ENCODE measurements around the gene IMPDH1.
"Not testable (repeated sequence)": the region's sequence is repeated elsewhere in the genome, so short reads cannot be mapped to it uniquely, and the experiment has no call there.

IMPDH1 gene

DNA sequence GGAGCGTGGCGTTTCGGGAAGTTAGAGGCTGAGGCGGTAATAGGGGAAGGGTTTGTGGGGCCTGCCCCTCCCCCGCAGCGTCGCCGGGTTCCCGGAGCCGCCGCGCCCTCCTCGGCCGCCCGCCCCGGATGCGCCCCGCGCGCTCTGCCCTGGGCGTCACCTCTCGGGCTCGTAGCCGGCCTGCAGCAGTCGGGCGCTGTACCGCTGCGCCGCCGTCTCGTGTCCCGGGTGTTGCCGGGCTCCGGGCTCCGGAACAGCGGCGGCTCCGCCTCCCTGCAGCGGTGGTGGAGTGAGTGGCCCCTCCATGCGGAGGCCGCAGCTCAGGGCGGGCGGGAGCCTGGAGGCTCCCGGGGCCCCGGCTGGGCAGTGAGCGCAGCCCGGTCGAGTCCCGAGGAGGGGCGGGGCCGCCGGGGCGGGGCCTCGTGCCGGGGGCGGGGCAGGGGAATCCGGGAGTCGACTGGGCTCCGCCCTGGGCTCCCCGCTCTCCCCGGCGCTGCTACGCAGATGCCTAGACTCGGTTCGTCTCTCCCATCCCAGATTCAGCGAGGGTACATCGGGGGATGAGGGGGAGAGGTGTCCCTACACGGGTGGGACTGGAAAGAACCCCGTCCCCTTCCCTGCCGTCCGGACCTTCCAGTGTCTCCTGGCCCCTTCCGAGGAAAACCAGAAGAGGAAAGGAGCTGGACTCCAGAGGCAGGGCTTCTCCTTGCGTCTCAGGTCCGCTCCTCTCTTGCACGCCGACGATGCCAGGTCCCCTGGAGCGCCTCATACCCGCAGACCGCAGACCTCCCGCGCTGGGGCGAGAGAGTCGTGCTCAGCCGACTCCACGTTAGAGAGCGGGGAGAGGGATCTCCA is at the start of gene IMPDH1:
Gene IMPDH1, minus strand, starts transcription at position 387 of the 855 bp plus-strand sequence. Its CDS starts 81 bp downstream, at position 306.
- peak; percentile 57 for DNase-seq (ENCODE audit: low read depth, low spot score)

- no peak for DNase-seq (ENCODE audit: low read depth, low spot score)
Observed at GRCh38 chr7:128459394-128459878, 49.7 kb upstream of the IMPDH1 start.

DNA sequence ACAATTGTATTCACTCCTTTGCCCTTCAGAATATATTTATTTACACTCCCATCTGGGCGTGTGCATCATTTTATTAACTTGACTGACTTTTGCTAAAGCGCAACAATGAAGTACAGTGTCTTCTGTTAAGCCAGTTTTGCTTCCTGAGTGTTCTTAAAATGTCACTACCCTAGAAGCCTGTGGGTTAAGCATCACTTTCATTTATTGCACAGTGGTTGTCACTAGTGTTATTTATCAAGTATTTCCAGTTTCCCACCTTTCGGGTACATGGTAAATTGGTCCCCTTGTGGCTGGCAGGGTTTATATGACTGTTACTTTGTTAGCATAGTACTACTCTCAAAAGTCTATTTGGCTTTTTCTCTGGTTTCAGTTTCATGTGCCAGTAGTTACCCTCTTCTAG is 49.2 kb upstream of the IMPDH1 start:
- DNase-seq (ENCODE audit: low read depth, low spot score): no peak

GRCh38 chr7:128457385-128457784 is 47.6 kb upstream of the IMPDH1 start:
- not testable (repeated sequence) for DNase-seq (ENCODE audit: low read depth, low spot score)

DNA sequence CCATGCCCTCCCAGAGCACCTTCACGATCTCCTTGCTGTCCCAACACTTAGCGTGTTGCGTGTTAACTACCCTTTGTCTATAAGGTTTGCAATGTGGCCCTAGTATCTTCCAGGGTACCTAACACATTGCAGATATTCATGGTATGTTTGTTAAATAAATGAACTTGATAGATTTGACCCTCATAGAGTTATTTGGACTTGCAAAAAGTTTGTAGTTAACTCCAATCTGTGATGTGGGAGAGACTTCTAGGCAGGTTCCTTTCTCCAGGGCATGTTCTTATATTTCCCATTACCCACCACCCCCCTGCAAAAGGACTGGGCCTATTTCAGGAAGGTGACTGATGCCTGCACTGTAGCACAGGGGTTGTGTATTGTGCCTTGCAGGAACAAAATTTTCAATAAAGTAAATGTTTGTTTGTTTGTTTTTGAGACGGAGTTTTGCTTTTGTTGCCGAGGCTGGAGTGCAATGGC is 46.5 kb upstream of the IMPDH1 start:
- no peak for DNase-seq (ENCODE audit: low read depth, low spot score)

DNA sequence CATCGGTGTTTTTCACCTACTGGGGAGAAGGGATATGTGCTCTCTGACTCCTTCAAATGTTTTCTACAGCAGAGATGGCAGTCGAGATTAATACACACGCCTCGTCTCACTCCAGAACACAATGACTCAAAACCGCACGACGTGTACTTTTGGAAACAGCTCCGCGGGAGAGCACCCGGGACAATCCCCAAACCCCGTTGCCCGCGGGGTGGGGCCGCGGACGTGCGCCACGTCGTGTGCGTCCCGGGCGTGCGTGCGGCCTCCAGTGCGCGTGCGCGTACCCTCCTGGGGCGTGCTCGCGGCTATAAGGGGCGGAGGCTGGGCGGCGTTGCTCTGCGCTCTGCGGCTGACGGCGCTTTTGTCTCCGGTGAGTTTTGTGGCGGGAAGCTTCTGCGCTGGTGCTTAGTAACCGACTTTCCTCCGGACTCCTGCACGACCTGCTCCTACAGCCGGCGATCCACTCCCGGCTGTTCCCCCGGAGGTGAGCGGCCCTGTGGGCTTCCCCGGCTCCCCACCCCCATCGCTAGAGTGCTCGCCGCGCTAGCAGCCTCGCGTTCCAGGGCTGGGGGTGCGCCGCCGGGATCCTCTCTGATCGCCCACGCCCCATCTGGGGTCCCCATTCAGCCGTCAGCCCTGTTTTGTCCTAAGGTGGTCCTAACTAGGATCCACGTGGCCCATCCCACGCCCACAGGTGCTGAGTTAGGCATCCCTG is 45.9 kb upstream of the IMPDH1 start, which contains the start of gene HILPDA:
Gene HILPDA, plus strand, starts transcription at position 336 of the 712 bp plus-strand sequence. CDS start 1,391 bp downstream, outside the sequence.
- peak; percentile 84 for DNase-seq (ENCODE audit: low read depth, low spot score)

- DNase-seq (ENCODE audit: low read depth, low spot score): no peak
Observed at GRCh38 chr7:128454808-128455542, 45.2 kb upstream of the IMPDH1 start.

DNA sequence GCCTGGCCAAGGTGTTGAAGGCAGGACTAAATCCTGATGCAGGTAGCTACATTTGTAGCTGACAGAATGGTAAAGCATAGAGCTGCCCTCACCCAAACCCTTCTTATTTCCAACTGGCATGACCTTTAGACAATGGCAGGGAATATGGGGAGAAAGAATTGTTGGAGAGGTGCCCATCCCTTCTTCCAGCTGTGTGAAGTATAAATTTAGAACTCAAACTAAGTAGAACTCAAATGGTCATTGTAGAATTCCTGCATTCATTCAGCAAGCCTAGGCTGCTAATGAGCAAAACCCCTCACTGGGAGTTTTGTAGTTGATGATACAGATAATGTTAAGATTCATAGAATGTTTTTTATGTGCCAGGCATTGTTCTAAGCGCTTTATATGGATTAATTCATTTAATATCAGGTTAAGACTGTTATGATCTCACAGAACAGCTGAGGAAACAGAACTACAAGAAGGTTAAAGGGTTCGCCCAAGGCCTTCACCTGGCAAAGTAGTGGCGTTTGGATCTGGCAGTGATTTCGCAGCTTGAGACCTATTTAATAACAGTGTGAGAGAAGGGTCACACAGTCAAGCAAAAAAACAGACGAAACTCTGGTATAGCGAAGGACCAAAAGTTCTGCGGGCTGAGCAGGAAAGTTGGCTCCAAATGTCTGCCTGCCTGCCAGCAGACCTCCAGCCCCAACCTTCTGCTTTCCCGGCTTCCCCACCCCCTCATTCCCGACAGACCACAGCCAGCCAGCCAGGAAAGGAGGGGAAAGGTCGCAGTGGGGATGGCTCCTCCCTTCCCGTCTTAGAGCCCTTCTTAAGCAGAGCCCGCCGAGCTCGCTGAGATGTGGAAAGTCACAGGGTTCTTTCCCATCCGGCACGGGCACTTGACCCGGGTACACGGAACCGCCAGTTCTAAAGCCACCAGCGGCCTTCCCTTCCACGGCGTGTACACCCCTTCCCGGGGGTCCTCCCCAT is 44.3 kb upstream of the IMPDH1 start:
- DNase-seq (ENCODE audit: low read depth, low spot score): peak; percentile 82

DNA sequence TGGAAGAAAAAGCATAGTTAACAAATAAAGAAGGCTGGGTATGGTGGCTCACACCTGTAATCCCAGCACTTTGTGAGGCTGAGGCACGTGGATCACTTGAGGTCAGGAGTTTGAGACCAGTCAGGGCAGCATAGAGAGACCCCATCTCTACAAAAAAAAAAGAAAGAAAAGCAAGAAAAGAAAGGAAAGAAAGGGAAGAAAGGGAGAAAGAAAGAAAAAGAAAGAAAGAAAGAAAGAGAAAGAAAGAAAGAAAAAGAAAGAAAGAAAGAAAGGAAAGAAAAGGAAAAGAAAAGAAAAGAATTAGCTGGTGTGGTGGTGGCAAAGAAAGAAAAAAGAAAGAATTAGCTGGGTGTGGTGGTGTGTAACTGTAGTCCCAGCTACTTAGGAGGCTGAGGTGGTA is 42.8 kb upstream of the IMPDH1 start:
- no peak for DNase-seq (ENCODE audit: low read depth, low spot score)

DNA sequence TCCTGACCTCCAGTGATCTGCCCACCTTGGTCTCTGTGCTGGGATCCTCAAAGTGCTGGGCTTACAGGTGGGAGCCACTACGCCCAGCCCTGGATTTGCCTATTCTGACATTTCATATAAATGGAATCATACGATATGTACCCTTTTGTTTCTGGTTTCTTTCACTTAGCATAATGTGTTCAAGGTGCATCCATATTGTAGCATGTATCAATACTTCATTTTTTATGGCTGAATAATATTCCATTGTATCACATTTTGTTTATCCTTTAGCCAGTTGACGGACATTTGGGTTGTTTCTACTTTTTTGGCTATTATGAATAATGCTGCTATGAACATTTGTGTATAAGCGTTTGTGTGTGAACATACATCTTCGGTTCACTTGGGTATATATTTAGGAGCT is 41.1 kb upstream of the IMPDH1 start:
- DNase-seq (ENCODE audit: low read depth, low spot score): no peak

DNA sequence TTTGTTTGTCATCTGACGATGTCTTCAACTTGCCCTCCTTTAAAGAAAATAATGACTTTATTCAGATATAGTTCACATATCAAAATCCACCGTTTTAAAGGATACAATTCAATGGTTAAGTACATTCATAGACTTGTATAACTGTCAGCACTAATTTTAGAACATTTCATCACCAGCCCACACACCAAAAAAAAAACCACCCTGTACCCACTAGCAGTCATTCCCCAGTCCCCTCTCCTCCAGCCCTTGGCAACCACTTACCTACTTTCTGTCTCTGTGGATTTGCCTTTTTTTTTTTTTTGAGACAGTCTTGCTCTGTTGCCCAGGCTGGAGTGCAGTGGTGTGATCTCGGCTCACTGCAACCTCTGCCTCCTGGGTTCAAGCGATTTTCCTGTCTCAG is 40.6 kb upstream of the IMPDH1 start:
- DNase-seq (ENCODE audit: low read depth, low spot score): no peak

DNA sequence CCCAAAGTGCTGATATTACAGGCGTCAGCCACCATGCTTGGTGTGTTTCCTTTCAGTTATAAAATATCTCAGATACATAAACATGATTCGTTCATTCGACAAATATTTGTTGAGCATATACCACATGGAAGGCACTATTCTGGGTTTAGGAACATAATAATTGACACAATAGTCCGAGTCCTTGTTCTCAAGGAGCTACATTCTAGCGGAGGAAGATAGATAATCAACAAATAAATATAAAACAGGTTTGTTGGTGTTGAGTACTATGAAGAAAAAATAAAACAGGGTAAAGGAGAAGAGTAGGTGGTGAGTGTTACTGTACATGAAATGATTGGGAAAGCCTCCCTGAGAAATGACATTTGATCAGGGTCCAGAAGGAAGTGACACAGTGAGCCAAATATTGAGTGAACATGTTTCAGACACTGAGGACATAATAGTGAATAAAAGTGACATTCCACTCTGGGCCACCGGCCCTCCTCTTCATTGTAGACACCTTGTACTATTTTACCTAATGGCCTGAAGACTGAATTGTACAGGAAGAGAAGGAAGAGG is 39.0 kb upstream of the IMPDH1 start:
- DNase-seq (ENCODE audit: low read depth, low spot score): no peak

DNA sequence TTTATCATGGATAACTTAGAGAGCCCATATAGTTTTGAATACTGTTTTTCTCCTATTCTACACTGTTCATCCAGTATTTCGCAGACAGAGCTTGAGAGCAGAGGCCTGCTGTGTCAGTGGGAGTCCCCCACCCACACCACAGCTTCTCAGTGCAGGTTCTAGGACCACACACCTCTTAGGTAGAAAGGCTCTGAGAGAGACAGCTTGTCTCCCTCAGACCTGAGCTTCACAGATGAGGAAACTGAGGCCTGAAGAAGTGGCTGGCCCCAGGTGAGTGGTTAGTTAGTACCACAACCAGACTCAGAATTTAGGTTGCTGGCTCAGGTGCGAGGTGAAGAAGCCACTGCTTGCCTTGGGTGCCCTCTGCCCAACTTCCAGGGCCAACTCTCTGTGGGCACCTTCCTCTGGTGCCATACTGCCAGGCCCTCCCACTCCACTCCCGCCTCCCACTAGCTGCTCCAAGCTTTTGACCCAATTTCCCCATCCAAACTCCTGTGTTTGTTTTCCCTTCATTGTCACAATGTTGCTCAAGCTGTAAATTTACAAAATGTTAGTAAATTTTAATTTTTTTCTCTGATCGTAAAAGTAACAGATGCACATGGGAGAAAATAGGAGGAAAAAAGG is 38.3 kb upstream of the IMPDH1 start:
- DNase-seq (ENCODE audit: low read depth, low spot score): no peak

DNA sequence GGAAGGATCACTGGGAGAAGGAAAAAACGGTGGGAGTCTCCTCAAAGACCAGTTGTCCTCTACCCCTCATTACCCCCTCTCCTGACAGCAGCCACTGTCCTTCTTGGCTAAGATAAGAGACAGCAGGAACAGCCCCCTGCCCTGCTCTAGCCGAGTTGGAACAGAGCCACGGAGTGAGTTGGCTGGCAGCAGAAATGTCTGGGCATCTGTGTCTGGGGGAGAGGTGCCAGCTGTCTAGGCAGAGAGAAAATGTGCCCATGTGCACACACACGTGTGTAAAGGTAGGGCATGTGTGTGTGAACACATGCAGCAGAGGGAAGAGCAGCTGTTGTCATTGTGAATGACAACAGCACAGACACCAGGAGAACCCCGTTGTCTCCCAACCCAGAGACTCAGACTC is 36.5 kb upstream of the IMPDH1 start:
- DNase-seq (ENCODE audit: low read depth, low spot score): no peak

DNA sequence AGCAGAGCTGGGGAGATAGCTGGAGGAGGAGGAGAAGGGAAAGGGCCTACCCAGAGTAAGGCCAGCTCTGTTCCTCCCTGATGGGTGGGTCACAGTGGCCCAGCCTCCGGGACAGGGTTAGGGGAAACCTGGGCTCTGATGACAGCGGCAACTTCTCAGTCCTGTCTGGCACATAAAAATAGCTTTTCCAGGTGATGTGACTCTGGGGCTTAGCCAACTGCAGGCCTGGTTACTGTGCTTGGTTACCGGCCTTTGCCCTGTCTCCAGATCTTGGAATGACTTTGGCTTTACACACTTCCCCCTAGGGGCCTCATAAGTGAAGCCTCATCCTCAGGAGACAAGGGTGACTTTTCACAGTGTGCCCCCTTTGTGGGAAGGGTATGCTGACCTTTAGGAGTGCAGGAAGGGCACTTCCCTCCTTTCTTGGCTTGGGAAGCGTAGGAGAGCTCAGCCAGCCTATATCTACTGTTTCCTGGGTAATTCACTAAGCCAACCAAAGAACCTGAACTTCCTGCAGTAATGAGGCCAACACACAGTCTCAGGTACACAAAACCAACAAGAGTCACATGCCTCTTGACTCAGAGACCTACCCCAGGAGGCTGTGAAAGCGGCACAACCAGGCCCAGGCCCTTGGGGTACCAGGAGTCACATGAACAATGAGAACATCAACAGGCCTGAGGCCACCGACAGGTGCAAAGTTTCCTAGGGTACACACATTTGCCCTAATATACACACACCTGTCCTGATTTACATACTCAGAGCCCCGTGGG is 34.2 kb upstream of the IMPDH1 start:
- no peak for DNase-seq (ENCODE audit: low read depth, low spot score)

DNA sequence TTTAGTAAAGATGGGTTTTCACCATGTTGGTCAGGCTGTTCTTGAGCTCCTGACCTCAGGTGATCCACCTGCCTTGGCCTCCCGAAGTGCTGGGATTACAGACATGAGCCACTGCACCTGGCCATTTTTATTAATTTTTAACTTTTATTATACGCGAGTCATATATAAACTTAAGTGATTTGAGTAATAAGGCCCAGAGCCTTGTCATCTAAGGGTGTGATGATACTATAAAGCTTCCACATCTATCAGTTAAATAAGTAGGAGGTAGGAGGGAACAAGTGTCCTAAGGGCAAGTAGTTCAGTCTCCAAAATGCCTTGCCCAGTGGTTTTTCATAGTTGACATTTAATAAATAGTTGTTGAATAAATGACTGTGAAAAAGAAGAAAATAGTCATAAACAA is 32.6 kb upstream of the IMPDH1 start:
- no peak for DNase-seq (ENCODE audit: low read depth, low spot score)

DNA sequence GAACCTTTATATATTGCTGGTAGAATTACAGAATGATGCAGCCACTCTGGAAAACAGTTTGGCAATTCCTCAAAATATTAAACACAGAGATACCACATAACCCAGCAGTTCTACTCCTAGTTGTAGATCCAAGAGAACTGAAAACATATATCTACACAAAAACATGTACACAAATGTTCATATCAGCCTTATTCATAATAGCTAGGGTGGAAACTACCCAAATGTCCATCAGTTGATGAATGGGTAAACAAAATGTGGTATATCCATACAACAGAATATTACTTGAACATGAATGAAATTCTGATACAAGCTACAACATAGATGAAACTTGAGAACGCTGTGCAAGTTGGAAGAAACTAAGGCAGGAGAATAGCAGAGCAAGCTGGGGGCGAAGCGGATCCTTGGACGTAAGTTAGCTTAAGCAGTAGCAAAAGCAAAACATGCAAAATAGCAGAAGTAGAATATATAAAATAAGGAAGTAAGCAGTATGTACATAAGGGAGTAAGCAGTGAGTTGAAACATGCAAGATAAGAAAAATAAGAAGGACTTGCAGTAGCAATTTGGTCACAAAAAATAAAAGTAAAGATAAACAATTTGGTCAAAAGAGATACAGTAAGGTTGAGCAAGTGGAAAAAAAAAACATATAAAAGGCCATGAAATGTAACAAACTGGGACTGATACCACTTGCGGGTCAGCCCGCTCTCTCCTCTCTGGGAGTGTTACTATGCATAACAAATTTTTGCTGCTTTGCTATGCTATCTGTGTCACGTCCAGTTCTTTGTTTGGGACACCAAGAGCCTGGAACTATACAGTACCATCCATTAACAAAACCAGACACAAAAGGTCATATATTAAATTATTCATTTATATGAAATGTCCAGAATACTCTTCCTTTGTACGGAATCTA is 27.9 kb upstream of the IMPDH1 start:
- DNase-seq (ENCODE audit: low read depth, low spot score): no peak

DNA sequence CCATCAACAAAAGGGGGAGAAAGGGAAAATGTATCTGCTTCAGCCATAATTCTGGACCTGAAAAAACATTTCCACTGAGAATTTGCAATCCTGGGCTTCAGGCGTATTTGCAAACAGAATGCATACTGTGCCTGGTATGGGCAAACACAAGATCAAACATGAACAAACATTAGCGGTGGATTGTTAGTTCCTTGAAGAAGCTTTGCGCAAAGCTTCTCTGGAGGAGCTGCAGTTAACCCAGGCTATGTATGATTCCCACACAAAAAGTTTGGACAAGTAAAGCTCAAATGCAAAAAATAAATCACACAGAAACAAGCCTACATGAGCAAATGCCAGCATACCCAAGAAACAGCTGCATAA is 25.5 kb upstream of the IMPDH1 start:
- DNase-seq (ENCODE audit: low read depth, low spot score): no peak
